Breast epithelium (tissue), 3 donors: Measurements from ENCODE around the gene CCDC83.

Source experiments
- CTCF ChIP-seq, 3 donors: fragments of 450-650 bp; IDR thresholded peaks; one replicate each; pipeline ENCODE4 v1.5.1; 2016 to 2017; ENCODE audit warnings: antibody characterized with exemption in 3 of 3, mild to moderate bottlenecking in 3 of 3, moderate library complexity in 3 of 3
- POLR2A ChIP-seq: fragments of 450-650 bp; IDR thresholded peaks from one replicate; pipeline ENCODE4 v1.6.1; 2016; ENCODE audit warnings: antibody characterized with exemption, mild to moderate bottlenecking, moderate library complexity
- POLR2AphosphoS5 ChIP-seq, 3 donors: sonication (generic); formaldehyde crosslinking; IDR thresholded peaks; one replicate each; pipeline ENCODE4 v1.6.1; 2017; ENCODE audit warnings: antibody characterized with exemption in 3 of 3

GRCh38 chr11:85835729-85836128 is 19.5 kb upstream of the CCDC83 start:
- TF ChIP-seq POLR2AphosphoS5 (IDR thresholded peaks at IDR 0.05): no peak
- TF ChIP-seq CTCF (IDR thresholded peaks at IDR 0.05): no peak
- TF ChIP-seq POLR2A: no peak
